Suppressor macrophage treated with lipopolysaccharide for 1 hour (primary cell): ENCODE data around the gene ADRA2A.

ENCODE experiments used
- DNase-seq, 3 donors: peaks; one replicate each; pipeline ENCODE4 v3.0.0-alpha.2; 2020 to 2022

Gene ADRA2A

GRCh38 chr10:111083222-111084095, 6.6 kb downstream of the ADRA2A start:
- DNase-seq: no peak

- DNase-seq: no peak
Measured at GRCh38 chr10:111084366-111085255, 7.8 kb downstream of the ADRA2A start.

- no peak for DNase-seq
Measured at GRCh38 chr10:111085690-111086353, 9.0 kb downstream of the ADRA2A start.

GRCh38 chr10:111086574-111086973, 9.7 kb downstream of the ADRA2A start:
- no peak for DNase-seq

- DNase-seq: no peak
Measured at GRCh38 chr10:111087331-111087756, 10.5 kb downstream of the ADRA2A start.

GRCh38 chr10:111087968-111088505, 11.2 kb downstream of the ADRA2A start:
- DNase-seq: no peak

GRCh38 chr10:111089293-111089692, 12.5 kb downstream of the ADRA2A start:
- DNase-seq: no peak

- DNase-seq: no peak
Measured at GRCh38 chr10:111091833-111092232, 15.0 kb downstream of the ADRA2A start.

GRCh38 chr10:111093741-111094380, 17.0 kb downstream of the ADRA2A start:
- peak; percentile 51 to 67 (median 65) for DNase-seq

- DNase-seq: no peak
Measured at GRCh38 chr10:111098679-111099437, 22.0 kb downstream of the ADRA2A start.

- no peak for DNase-seq
Measured at GRCh38 chr10:111100198-111100597, 23.4 kb downstream of the ADRA2A start.

- no peak for DNase-seq
Measured at GRCh38 chr10:111101796-111102195, 25.0 kb downstream of the ADRA2A start.

GRCh38 chr10:111102359-111102837, 25.6 kb downstream of the ADRA2A start:
- DNase-seq: no peak

- no peak for DNase-seq
Measured at GRCh38 chr10:111103196-111103840, 26.5 kb downstream of the ADRA2A start.

GRCh38 chr10:111104811-111105210, 28.0 kb downstream of the ADRA2A start:
- DNase-seq: no peak

GRCh38 chr10:111106081-111106480, 29.3 kb downstream of the ADRA2A start:
- DNase-seq: no peak

GRCh38 chr10:111107023-111107422, 30.2 kb downstream of the ADRA2A start:
- DNase-seq: no peak

- DNase-seq: no peak
Measured at GRCh38 chr10:111107846-111108245, 31.0 kb downstream of the ADRA2A start.

- no peak for DNase-seq
Measured at GRCh38 chr10:111108441-111108840, 31.6 kb downstream of the ADRA2A start.

- no peak for DNase-seq
Measured at GRCh38 chr10:111109501-111110242, 32.8 kb downstream of the ADRA2A start.
